Endothelial cell of umbilical vein (primary cell): ENCODE measurements around the gene SLC12A8. TPM values are rescaled to one million over a fixed set of nuclear protein-coding genes. Genes with fewer than 3 reads are reported as not detected.

Experiments used
- BruUV-seq: library from RNA; stranded (reverse); fragments of 400-500 nt; replicated peaks from 2 replicates; lab custom pipeline; 2021; lab: Mats Ljungman, UMichigan
- CTCF ChIA-PET: fragments of 300-600, 350-600 bp; sonication (Branson Sonifier 250); formaldehyde crosslinking; loops from one replicate; lab custom pipeline; 2021; ENCODE audit warnings: antibody characterized with exemption, inconsistent platforms; lab: Charles Lee
- POLR2A ChIA-PET: fragments of 300-600, 350-600 bp; sonication (Branson Sonifier 250); formaldehyde crosslinking; loops from one replicate; lab custom pipeline; 2021; ENCODE audit warnings: antibody characterized with exemption, inconsistent platforms; lab: Charles Lee
- DNase-seq: peaks from one replicate; pipeline ENCODE4 v3.0.0-alpha.2; 2011; ENCODE audit warnings: low read depth, low spot score
- FAIRE-seq: peaks from 2 replicates; lab custom pipeline; 2011; peaks lifted over from hg19 to GRCh38; lab: Jason Lieb, UNC
- H2AFZ ChIP-seq: 2 replicates; pipeline ENCODE4 v1.6.0; 2012; ENCODE audit warnings: low read depth, low read length, control low read depth, inconsistent platforms
- H3K27ac ChIP-seq: 2 replicates; pipeline ENCODE4 v1.5.1; 2011; ENCODE audit warnings: low read depth, mild to moderate bottlenecking, control low read depth, low read length, moderate library complexity; ENCODE audit not compliant: insufficient read depth
- H3K27me3 ChIP-seq, 2 experiments: 2 replicates each; pipeline versions ENCODE4 v1.6.0 to v1.6.1; 2011; ENCODE audit warnings: low read length in 2 of 2, mixed read lengths in 1 of 2; ENCODE audit not compliant: control insufficient read depth in 2 of 2, insufficient read depth in 2 of 2
- H3K36me3 ChIP-seq, 2 experiments: 2 replicates in 1 of 2; 3 replicates in 1 of 2; pipeline ENCODE4 v1.5.1; 2011; ENCODE audit warnings: low read length in 2 of 2, mild to moderate bottlenecking in 1 of 2, moderate library complexity in 1 of 2; ENCODE audit not compliant: control insufficient read depth in 2 of 2, insufficient read depth in 2 of 2; ENCODE audit errors: extremely low read depth in 1 of 2
- H3K4me1 ChIP-seq: 3 replicates; pipeline ENCODE4 v1.5.1; 2011; ENCODE audit warnings: mild to moderate bottlenecking, low read length; ENCODE audit not compliant: control insufficient read depth, insufficient read depth; ENCODE audit errors: extremely low read depth
- H3K4me2 ChIP-seq: 2 replicates; pipeline ENCODE4 v1.6.1; 2011; ENCODE audit warnings: low read length, control low read depth, mixed read lengths; ENCODE audit not compliant: insufficient read depth
- H3K4me3 ChIP-seq, 3 experiments: fragments of 200-600 bp in 1 of 3; sonication (generic), shearing (Covaris generic) in 1 of 3; replicated peaks in 1 of 3; 2 replicates each; pipeline ENCODE4 v1.5.1; 2011 to 2016; ENCODE audit warnings: control low read depth in 3 of 3, low read length in 3 of 3, mild to moderate bottlenecking in 2 of 3, inconsistent platforms in 1 of 3, low read depth in 1 of 3, moderate library complexity in 1 of 3; ENCODE audit not compliant: insufficient read depth in 1 of 3
- H3K79me2 ChIP-seq: 2 replicates; pipeline ENCODE4 v1.6.0; 2012; ENCODE audit warnings: low read length, inconsistent platforms; ENCODE audit not compliant: control insufficient read depth, insufficient read depth
- H3K9ac ChIP-seq: replicated peaks from 2 replicates; pipeline ENCODE3; 2011; ENCODE audit warnings: low read length, control low read depth; ENCODE audit not compliant: insufficient read depth; ENCODE audit errors: extremely low read depth
- H3K9me1 ChIP-seq: replicated peaks from 3 replicates; pipeline ENCODE4 v1.6.0; 2011; ENCODE audit warnings: mild to moderate bottlenecking, low read length; ENCODE audit not compliant: control insufficient read depth, insufficient read depth; ENCODE audit errors: extremely low read depth
- H3K9me3 ChIP-seq: replicated peaks from 2 replicates; pipeline ENCODE4 v1.5.1; 2012; ENCODE audit warnings: low read length, inconsistent platforms; ENCODE audit not compliant: control insufficient read depth, insufficient read depth
- H4K20me1 ChIP-seq: replicated peaks from 2 replicates; pipeline ENCODE3; 2011; ENCODE audit warnings: mild to moderate bottlenecking, low read length; ENCODE audit not compliant: control insufficient read depth, insufficient read depth; ENCODE audit errors: extremely low read depth
- CTCF ChIP-seq, 2 donors: IDR thresholded peaks; 1 replicate in 1 of 2; 2 replicates in 1 of 2; pipeline ENCODE4 v1.5.1; 2011; ENCODE audit warnings: low read length in 2 of 2, mild to moderate bottlenecking in 2 of 2, moderate library complexity in 2 of 2, control low read depth in 1 of 2, inconsistent platforms in 1 of 2, low read depth in 1 of 2; ENCODE audit not compliant: insufficient read depth in 1 of 2; ENCODE audit errors: extremely low read depth in 1 of 2
- EZH2 ChIP-seq: IDR thresholded peaks from 2 replicates; pipeline ENCODE4 v1.6.1; 2012; ENCODE audit warnings: borderline replicate concordance, low read depth, mild to moderate bottlenecking, moderate library complexity, low read length, inconsistent platforms; ENCODE audit not compliant: severe bottlenecking
- FOS ChIP-seq: IDR thresholded peaks from 2 replicates; pipeline ENCODE4 v1.6.1; 2011; ENCODE audit warnings: mild to moderate bottlenecking, low read length, moderate library complexity, borderline replicate concordance; ENCODE audit not compliant: insufficient read depth
- GATA2 ChIP-seq: IDR thresholded peaks from 2 replicates; pipeline ENCODE4 v1.7.0; 2011; ENCODE audit warnings: low read depth, mild to moderate bottlenecking, moderate library complexity, mixed read lengths, low read length; ENCODE audit not compliant: insufficient read length, insufficient read depth
- JUN ChIP-seq: IDR thresholded peaks from 2 replicates; pipeline ENCODE4 v1.6.1; 2011; ENCODE audit warnings: borderline replicate concordance, low read depth; ENCODE audit not compliant: insufficient read length, insufficient read depth
- MYC ChIP-seq: IDR thresholded peaks from one replicate; pipeline ENCODE4 v1.6.1; 2011; ENCODE audit warnings: mild to moderate bottlenecking, low read depth, low read length
- POLR2A ChIP-seq: IDR thresholded peaks from 2 replicates; pipeline ENCODE4 v1.6.1; 2012; ENCODE audit warnings: low read depth, mild to moderate bottlenecking, control low read depth, low read length
- POLR2AphosphoS5 ChIP-seq: IDR thresholded peaks from 2 replicates; pipeline ENCODE4 v1.6.1; 2012; ENCODE audit warnings: low read depth, mild to moderate bottlenecking, control low read depth, low read length, moderate library complexity; ENCODE audit not compliant: insufficient read depth
- dilution Hi-C: fragments of 300-500 bp; cut with MboI; formaldehyde crosslinking; loops from one replicate; pipeline ENCODE4 v1.15.0; 2019; ENCODE audit warnings: low sequenced_read_pairs; ENCODE audit not compliant: extremely low pct_ligation_motif_present
- intact Hi-C: fragments of 100-400 bp; cut with micrococcal nuclease; formaldehyde crosslinking; loops from one replicate; pipeline ENCODE4 v1.10.0; 2022
- polyA plus RNA-seq, 4 experiments: library from polyadenylated mRNA; depleted of rRNA in 3 of 4; stranded (reverse) in 3 of 4; unstranded in 1 of 4; fragments of >200 nt; gene quantifications; 2 replicates each; pipeline versions ENCODE4 v1.2.1 to v1.2.3, GENCODE V29; 2011 to 2012; ENCODE audit warnings: missing spikeins in 1 of 4
- total RNA-seq: library from RNA; stranded (reverse); gene quantifications from 2 replicates; pipeline ENCODE4 v1.2.3, GENCODE V29; 2021
- TF ChIP-seq, protein P1 (sequence below): IDR thresholded peaks from 2 replicates; pipeline ENCODE4 v1.6.1; 2011; ENCODE audit not compliant: insufficient read depth, insufficient read length

Gene SLC12A8
- total and polyA plus RNA-seq, 2 donors (not counting 3 experiments of a cell fraction or from before 2014, with no cell fraction given), result 0.86 to 0.90 TPM

DNA sequence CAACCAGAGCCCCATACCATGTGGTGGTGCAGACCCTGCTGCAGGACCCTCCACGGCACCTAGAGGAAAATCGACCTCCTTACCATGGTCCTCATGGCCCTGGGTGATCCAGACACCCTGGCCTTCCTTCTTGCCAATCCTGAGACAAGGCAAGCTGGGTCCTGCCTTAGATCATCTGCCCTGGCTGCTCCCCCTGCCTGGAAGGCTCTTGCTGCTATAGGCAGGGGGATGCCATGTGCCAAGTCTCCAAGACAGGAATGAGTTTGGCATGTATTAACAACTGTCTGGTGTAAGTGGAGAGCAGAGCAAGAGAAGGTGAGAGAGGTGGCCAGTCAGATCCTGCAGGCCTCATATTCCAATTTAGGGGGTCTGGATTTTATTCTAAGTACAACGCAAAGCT, 164.3 kb downstream of the SLC12A8 start:
- POLR2A ChIA-PET, result no interaction called here
- intact Hi-C loops, result no loop called here
- H3K4me2 ChIP-seq, result no peak overlapping the region

More for the DNA sequence above, 164.3 kb downstream of the SLC12A8 start:
- no peak for TF ChIP-seq FOS
- TF ChIP-seq CTCF (IDR thresholded peaks at IDR 0.05; ENCODE audit: extremely low read depth in 1 of 2, insufficient read depth in 1 of 2, low read depth in 1 of 2, low read length in 2 of 2), result no peak
- TF ChIP-seq POLR2A, result no peak
- TF ChIP-seq, protein P1, sequence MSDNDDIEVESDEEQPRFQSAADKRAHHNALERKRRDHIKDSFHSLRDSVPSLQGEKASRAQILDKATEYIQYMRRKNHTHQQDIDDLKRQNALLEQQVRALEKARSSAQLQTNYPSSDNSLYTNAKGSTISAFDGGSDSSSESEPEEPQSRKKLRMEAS, result no peak
- TF ChIP-seq POLR2AphosphoS5, result no peak
- TF ChIP-seq EZH2, result no peak
- no peak for TF ChIP-seq MYC
- TF ChIP-seq JUN, result no peak
- TF ChIP-seq GATA2, result no peak
- peaks cover 0 to 2% of the 10 kb centered on the region in 2 experiments for H3K36me3 ChIP-seq
- H3K27me3 ChIP-seq, result no peaks in the 10 kb centered on the region
- no peak overlapping the region for H2AFZ ChIP-seq
- FAIRE-seq (no peak), DNase-seq (no peak)
- H3K9me3 ChIP-seq, result no peaks in the 10 kb centered on the region
- H3K79me2 ChIP-seq, result peaks cover 62% of the 10 kb centered on the region
- dilution Hi-C loops, result no loop called here
- no peak overlapping the region for H3K4me3 ChIP-seq
- BruUV-seq, result no TSS peak
- CTCF ChIA-PET, result no interaction called here
- no peak overlapping the region for H3K27ac ChIP-seq
- H3K9me1 ChIP-seq, result no peaks in the 10 kb centered on the region
- H3K4me1 ChIP-seq, result peaks cover 49% of the 10 kb centered on the region
- no peaks in the 10 kb centered on the region for H4K20me1 ChIP-seq
- no peak overlapping the region for H3K9ac ChIP-seq
